ENCODE results near the gene ADARB2.

The ADARB2 gene

DNA sequence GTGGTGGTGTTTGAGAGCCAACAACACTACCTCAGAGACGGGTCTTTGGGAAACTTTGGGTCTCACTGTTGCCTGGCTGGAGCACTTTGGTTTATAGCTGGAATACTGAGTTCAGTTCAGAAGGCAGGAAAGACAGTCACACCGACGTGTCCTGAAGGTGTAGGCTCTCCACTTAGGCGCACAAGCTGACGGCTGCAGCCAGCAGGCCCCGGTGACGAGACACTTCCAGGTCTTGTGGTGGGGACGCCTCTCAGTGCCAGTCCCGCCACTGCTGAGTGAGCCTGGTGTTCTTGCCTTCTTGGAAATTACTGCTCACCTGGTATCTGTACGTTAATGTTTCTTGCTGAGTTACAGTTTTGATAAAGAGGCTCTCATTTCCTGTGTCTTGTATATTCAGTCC is 607.1 kb downstream of the ADARB2 start:
- no peak for DNase-seq

DNA sequence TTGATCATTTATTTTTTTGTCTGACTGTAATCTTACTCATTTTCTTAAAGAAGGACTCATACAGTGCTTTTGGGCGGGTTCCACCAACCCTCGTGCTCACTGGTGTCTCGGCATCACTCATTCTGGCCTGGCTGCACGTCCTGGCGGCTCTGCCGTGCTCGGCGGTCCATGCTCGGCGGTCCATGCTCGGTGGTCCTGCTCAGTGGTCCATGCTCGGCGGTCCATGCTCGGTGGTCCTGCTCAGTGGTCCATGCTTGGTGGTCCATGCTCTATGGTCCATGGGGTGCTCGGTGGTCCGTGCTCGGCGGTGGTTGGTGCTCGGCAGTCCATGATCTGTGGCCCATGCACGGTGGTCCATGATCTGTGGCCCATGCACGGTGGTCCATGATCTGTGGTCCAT is 608.7 kb downstream of the ADARB2 start:
- DNase-seq: no peak

DNA sequence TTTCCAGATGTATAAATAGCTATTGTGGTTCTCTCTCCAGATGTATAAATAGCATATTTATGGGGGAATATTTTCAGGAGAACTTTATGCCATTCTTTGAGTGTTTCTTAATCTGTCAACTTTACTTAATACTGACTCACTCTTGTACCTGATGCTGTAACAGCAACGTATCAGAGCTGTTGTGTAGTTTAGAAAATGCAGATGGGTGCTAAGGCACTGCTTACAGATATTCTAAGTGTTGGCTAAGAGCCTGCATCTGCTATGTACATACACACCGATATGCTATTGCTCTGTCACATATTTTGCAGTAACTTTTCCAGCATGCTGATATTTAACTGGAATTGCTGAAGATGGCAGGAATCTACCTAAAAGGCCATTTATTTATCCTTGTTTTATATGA is 609.2 kb downstream of the ADARB2 start:
- no peak for DNase-seq

DNA sequence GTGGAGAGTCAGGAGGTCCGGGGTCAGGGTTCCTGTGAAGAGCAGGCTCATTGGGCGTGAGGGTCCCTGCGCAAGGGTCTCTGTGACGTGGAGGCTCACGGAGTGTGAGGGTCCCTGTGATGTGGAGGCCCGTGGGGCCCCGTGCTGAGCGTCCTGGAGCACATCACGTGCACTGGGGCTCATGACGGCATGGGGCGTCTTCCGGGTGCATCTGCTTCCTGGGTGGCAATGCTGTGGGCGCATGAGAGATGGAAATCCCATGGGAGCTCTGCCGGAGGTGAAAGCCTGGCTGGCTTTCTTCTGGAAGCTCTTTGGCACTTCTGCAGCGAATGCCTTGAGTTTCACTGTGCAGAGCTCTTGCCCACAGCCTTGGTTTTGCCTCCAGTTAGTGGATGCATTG is 609.7 kb downstream of the ADARB2 start:
- no peak for DNase-seq

All from activated CD4-positive, CD25-positive, alpha-beta regulatory T cell treated with anti-CD3 and anti-CD28 coated beads, Interleukin-2, amount 50 U/mL, for 72 hours (primary cell).